ENCODE data around the gene BMPER.

Gene BMPER

GRCh38 chr7:34181271-34181958 is 276.1 kb downstream of the BMPER start:
- DNase-seq = no peak

- no peak for DNase-seq
These were observed 279.1 kb downstream of the BMPER start for GRCh38 chr7:34184466-34184865.

GRCh38 chr7:34187798-34188307 is 282.5 kb downstream of the BMPER start:
- DNase-seq = no peak

- no peak for DNase-seq
These were observed 283.7 kb downstream of the BMPER start for GRCh38 chr7:34189031-34189430.

GRCh38 chr7:34190299-34190698 is 285.0 kb downstream of the BMPER start:
- no peak for DNase-seq

GRCh38 chr7:34191162-34191561 is 285.8 kb downstream of the BMPER start:
- no peak for DNase-seq

- no peak for DNase-seq
These were observed 286.6 kb downstream of the BMPER start for GRCh38 chr7:34191771-34192479.

GRCh38 chr7:34192906-34193305 is 287.6 kb downstream of the BMPER start:
- no peak for DNase-seq

- no peak for DNase-seq
These were observed 292.9 kb downstream of the BMPER start for GRCh38 chr7:34198231-34198641.

Data from right kidney (tissue), 1 donor.